Measurements from ENCODE around the gene ERCC2. TPM values are rescaled to one million over a fixed set of nuclear protein-coding genes. Genes with fewer than 3 reads are reported as not detected.

Gene ERCC2
- total RNA-seq, 1 donor from 2014 or later, result 13.7 TPM

- Histone ChIP-seq H3K36me3 (no peaks in the 10 kb centered on the region), H3K4me3 (no peak overlapping the region), H3K9me3 (no peaks in the 10 kb centered on the region), H3K27ac (no peak overlapping the region), H3K27me3 (no peaks in the 10 kb centered on the region), H3K4me1 (no peaks in the 10 kb centered on the region)
- intact Hi-C loops (cut with DNase I), result no loop called here
- TF ChIP-seq CTCF (IDR thresholded peaks at IDR 0.05), result no peak
- ATAC-seq, result no peak
- DNase-seq, result no peak
Measured at GRCh38 chr19:45306040-45306439, 64.3 kb downstream of the ERCC2 start.

GRCh38 chr19:45305421-45305820, 65.0 kb downstream of the ERCC2 start:
- intact Hi-C loops (cut with DNase I), result no loop called here
- H3K27me3 ChIP-seq, result no peaks in the 10 kb centered on the region
- DNase-seq, result no peak

GRCh38 chr19:45305007-45305406, 65.4 kb downstream of the ERCC2 start:
- intact Hi-C loops (cut with DNase I), result no loop called here
- no peak for TF ChIP-seq CTCF (IDR thresholded peaks at IDR 0.05)
- no peaks in the 10 kb centered on the region for H3K4me1 ChIP-seq
- DNase-seq (no peak), ATAC-seq (no peak)
- no peaks in the 10 kb centered on the region for H3K9me3 ChIP-seq
- H3K4me3 ChIP-seq, result no peak overlapping the region
- H3K36me3 ChIP-seq, result no peaks in the 10 kb centered on the region
- no peak overlapping the region for H3K27ac ChIP-seq
- no peaks in the 10 kb centered on the region for H3K27me3 ChIP-seq

More at GRCh38 chr19:45305421-45305820, 65.0 kb downstream of the ERCC2 start:
- H3K9me3 ChIP-seq, result no peaks in the 10 kb centered on the region
- no peaks in the 10 kb centered on the region for H3K4me1 ChIP-seq
- H3K27ac ChIP-seq, result no peak overlapping the region
- H3K36me3 ChIP-seq, result no peaks in the 10 kb centered on the region
- ATAC-seq, result no peak
- no peak for TF ChIP-seq CTCF (IDR thresholded peaks at IDR 0.05)
- H3K4me3 ChIP-seq, result no peak overlapping the region

- Histone ChIP-seq H3K4me3 (no peak overlapping the region), H3K36me3 (no peaks in the 10 kb centered on the region), H3K27me3 (no peaks in the 10 kb centered on the region), H3K4me1 (no peaks in the 10 kb centered on the region), H3K27ac (no peak overlapping the region), H3K9me3 (no peaks in the 10 kb centered on the region)
- no peak for TF ChIP-seq CTCF (IDR thresholded peaks at IDR 0.05)
- ATAC-seq (no peak), DNase-seq (no peak)
- intact Hi-C loops (cut with DNase I), result no loop called here
Measured at GRCh38 chr19:45304141-45304926, 66.0 kb downstream of the ERCC2 start.

- Histone ChIP-seq H3K36me3 (peaks cover 3% of the 10 kb centered on the region), H3K27me3 (no peaks in the 10 kb centered on the region), H3K4me1 (no peaks in the 10 kb centered on the region), H3K27ac (no peak overlapping the region), H3K9me3 (no peaks in the 10 kb centered on the region), H3K4me3 (no peak overlapping the region)
- no peak for TF ChIP-seq CTCF (IDR thresholded peaks at IDR 0.05)
- intact Hi-C loops (cut with DNase I), result no loop called here
- ATAC-seq (no peak), DNase-seq (no peak)
Measured at GRCh38 chr19:45303269-45304060, 66.9 kb downstream of the ERCC2 start.
